IPS-NIHi11 (cell line): Measurements from ENCODE around the gene PRSS12.
"Not testable (repeated sequence)": the region's sequence is repeated elsewhere in the genome, so short reads cannot be mapped to it uniquely, and the experiment has no call there.

ENCODE experiments used
- DNase-seq: peaks from one replicate; pipeline ENCODE4 v3.0.0; 2012; ENCODE audit warnings: mixed read lengths, low spot score

The PRSS12 gene

DNA sequence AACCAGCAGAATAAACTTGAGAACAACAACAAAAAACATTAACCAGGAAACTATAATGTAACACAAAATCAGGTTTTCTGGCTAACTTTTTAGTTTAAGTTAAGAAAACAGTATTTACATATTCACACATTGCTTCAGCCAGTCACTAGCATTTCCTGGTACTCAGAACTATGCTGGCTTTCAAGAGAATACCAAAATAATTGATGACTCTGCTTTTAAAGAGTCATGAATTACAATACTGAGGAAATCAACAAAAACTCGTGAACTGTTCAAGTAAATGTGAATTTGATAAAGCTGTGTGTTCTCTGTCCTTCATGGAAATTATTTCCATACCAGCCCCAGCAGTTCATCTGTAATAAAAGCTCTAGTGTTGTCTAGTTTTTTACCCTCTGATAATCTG, 27.4 kb downstream of the PRSS12 start:
- DNase-seq, result no peak

DNA sequence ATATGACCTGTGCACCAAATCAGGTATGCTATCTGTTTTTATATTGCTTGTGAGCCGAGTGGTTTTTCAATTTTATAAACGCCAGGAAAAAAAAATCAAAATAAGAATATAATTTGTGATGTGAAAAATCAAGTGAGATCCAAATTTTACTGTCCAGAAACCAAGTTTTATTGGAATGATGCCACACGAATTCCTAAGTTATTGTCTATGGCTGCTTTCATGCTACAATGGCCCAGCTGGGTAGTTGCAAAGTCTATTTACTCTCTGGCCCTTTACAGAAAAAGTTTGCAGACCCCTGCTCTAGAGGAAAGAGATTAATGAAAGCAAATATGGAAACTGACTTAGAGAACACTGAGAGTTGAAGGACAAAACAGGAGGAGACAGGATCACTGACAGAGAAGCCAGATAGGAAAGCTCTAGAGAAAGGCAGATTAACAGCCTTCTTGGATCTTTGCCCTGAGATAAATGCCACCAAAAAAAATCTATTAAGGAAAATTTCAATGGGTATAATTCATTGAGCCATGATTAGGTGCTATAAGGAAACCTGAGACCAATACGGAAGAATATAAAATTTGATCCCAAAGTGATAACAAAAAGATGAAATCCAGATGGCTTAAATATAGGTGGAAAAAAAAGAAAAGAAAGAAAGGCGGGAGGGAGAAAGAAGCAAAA, 29.8 kb downstream of the PRSS12 start:
- DNase-seq, result no peak

- DNase-seq, result no peak
Measured at GRCh38 chr4:118318931-118319330, 33.9 kb downstream of the PRSS12 start.

DNA sequence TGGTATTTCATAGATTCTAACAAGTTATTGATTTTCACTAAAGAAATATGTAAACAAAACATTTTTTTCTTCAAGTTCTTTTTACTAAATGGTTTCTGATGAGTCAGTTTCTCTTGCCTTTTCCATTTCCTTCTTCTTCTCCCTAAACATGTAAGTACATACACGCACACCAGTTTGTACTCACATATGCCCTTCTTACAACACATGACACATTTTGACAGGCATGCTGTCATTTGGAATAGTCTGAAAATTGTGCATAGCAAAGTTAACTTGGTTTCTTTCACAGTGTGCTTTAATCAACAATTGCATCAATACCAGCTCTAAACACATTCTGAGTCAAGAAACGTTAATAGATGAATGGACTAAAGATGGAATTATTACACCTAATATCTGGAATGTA, 35.1 kb downstream of the PRSS12 start:
- no peak for DNase-seq

DNA sequence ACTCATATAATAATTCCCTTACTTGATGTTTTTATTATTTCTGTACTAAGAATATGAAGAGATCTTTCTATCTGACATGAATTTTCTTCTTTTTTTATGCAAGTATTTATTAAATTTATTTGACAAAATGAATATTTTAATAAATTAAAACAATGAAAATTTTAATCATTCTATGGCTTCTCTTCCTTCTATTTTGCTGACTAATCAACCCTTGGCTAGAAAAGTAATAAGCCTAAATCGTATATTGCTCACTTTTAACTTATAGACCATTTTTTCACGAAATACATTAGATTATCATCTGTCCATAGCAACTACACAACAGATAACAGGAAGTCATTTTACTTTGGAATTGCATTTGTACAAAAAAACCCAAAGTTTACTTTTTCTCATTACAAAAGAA, 38.6 kb downstream of the PRSS12 start:
- DNase-seq, result no peak

DNA sequence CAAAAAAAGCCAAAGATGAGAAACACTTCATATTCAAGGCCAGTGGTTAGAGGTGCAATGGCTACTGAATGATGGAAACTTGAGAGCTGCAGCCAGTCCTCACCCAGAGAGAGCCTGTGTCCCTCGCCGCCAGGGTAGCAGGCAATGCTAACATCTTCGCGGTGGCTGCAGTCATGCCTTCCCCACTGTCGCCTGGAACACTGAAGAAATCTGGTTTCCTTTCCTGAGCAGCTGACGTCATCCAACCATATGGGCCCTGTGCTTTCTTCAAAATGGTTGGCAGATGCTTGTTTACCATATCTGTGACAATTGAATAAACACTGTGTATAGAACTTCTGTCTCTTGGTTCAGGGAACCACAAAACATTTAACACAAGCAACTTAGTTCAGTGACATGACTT, 39.7 kb downstream of the PRSS12 start:
- DNase-seq, result no peak

DNA sequence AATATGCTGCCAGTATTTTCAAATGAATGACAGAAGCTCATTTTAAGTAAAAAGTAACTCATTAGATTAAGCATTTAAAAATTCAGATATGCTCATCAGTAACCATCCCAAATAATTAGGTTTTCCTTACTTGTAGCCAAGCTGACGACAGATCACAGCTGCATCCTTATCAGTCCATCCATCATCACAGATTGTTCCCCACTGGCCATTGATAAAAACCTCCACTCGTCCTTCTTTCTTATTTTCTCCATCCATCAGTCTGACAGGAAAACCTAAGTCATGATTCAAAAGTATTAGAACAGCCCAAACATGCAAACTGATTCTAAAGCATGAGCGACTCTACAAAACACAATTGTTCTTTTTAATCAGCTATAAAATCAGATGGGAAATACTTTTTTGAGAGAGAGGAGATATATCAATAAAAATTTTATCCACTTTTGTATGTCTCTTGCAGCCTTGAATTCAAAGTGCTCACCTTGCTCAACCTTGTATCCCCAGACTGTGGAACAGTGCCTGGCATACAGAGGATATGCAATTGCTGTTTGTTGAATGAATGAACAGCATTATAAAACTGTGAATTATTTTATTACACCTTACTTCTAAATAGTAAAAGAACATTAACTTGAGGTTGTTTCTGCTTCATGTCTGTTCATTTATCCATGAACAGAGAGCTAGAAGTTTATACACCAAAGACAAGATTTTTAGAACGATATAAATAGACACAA, 44.3 kb downstream of the PRSS12 start:
- no peak for DNase-seq

- DNase-seq, result no peak
Measured at GRCh38 chr4:118307643-118308042, 45.2 kb downstream of the PRSS12 start.

DNA sequence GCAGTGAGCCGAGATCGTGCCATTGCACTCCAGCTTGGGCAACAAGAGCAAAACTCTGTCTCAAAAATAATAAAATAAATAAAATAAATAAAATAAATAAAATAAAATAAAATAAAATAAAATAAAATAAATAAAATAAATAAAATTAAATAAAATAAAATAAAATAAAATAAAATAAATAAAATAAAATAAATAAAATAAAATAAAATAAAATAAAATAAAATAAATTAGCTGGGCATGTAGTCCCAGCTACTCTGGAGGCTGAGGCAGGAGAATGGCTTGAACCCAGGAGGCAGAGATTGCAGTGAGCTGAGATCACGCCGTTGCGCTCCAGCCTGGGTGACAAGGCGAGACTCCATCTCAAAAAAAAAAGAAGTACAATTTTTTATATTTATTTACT, 53.2 kb downstream of the PRSS12 start:
- DNase-seq, result not testable (repeated sequence)

GRCh38 chr4:118296729-118297128, 56.1 kb downstream of the PRSS12 start:
- DNase-seq, result no peak

DNA sequence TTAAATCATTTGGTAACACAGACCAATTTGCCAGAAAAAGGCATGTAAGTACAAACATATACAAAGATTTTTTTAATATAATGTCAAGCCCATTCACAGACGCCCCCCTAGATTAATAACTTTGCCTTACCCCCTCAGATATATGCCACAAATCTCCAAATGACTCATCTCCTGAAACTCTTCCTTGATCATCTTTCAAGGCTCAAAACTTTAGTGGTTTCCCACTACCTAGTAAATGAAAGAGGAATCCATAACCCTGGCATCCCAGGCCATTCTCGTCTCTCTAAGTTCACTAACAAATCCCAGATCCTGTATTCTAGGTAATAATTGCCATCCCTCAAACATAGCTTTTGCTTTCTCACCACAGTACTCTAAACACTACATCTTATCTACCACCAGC, 61.9 kb downstream of the PRSS12 start:
- no peak for DNase-seq

DNA sequence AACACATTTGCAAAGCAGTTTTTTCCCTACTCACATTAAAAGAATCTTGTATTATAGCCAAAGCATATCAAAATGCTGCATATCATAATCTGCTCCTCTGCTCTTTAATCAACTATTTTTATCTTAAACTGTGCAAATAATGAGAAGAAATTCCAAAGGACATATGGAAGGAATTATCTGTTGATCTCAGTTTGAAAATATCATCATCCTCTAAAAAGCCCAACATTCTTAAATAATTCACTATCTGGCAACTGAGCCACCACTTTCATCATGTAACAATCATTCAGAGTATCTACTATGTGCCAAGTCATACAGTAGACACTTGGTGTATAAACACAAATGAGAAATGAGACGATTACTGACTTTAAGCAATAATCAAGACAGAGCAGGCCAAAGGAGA, 63.0 kb downstream of the PRSS12 start:
- no peak for DNase-seq

GRCh38 chr4:118287711-118288451, 64.9 kb downstream of the PRSS12 start:
- DNase-seq, result no peak

- DNase-seq, result no peak
Measured at GRCh38 chr4:118286685-118287084, 66.1 kb downstream of the PRSS12 start.

DNA sequence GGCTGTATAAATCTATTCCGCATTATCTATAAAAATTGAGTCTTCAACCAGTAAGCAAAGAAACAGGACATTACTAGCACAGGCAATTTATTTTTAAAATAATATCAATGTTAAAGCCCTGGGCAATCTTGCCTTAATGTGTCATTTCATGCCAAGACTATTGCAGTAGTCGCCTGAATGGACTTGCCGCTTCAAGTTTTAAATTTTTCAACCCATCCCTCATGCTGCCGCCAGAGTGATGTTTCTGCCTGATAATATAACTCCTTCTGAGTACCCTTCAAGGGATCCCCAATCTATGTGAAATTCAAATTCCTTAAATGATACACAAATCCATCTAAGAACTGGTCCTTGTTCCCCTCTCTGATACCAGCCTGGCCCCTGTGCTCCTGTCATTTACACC, 66.9 kb downstream of the PRSS12 start:
- no peak for DNase-seq

GRCh38 chr4:118284169-118284568, 68.6 kb downstream of the PRSS12 start:
- no peak for DNase-seq

DNA sequence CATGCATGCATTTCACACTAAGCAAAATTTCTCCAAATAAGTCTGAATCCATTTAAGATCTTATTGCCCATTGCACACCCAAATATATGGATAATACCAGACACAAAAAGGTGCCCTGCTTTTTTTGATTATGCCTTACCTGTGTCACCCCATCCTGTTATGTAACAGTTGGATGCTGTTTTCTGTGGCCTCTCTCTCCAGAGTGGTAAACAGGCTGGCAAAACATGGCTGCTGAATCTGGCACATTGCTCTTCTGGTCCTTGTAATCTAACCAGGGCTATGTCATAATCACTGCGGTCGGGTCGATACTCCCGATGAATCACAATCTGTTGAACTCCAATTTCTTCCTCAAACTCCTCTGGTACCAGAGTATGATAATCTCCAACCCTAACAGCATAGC, 70.1 kb downstream of the PRSS12 start:
- no peak for DNase-seq

DNA sequence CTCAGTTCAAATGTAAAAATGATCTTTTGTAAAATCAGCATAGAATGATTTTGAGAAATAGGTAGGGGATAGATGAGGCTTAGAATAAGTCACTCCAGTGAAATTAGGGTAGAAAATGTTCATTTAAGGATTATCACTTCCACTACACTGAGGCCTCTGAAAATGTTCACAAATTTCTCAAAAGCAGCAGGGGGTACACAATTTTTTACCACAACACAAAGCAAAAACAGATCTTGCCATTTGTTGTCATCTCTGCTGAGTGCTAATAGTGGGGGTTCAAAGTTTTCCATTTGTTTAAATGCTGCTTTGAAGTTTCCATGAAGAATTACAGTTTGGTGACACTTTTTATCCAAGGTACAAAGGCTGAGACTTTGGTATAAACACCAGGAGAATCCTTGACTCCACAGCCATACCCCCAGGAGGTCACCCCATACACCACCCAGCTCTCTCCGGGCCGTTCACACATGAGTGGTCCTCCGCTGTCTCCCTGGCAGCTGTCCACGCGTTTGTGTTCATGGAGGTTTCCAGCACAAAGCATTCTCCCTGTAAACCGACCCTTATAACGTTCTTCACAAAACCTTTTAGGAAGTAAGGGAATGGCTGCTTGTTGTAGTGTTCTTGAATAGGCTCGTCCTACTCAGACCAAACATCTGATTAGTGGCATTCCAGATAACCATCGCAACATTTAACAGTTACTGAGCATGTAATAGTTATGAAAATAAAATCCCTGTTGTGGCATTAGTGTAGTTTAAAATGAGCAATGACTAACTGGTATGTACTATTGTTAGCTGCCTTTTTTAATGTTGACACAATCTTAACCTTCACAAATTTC, 71.0 kb downstream of the PRSS12 start:
- peak; percentile 19 for DNase-seq

DNA sequence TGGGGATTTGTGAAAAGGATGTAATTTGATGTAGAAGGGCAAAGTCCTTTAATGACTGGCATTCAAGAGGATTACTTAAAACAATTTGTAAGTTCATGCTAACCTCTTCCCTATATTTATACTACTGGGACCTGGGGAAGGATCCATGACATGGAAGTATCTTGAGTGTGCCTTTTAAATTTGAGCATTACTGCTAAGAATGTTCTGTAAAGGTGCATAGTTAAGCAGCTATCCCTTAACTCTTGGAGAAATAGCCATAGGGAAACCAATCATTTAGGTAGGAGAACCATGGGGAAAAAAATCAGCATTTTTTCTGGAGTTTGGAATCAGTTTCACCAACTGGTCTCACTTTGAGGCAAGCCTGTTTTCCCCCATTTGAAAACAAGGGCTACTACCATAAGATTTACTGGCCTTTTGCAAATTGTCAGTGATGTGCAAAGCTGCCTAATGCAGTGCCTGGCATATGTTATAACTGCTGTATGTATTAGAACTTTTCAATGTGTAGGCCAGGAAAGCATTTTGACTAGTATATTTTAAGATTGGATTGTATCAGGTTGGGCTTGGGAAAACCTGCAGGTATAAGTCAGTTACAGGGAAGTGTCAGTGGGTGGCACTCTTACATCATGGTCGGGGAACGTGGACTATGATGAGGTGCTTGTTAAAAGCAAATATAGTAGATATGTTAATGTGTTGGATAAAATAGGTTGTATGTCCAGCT, 72.1 kb downstream of the PRSS12 start:
- DNase-seq, result peak; percentile 35

- no peak for DNase-seq
Measured at GRCh38 chr4:118279920-118280432, 72.8 kb downstream of the PRSS12 start.

- DNase-seq, result no peak
Measured at GRCh38 chr4:118279328-118279727, 73.5 kb downstream of the PRSS12 start.
